Esophagus squamous epithelium (tissue), 4 donors: ENCODE data around the gene TMEM131L.

Experiments
- POLR2A ChIP-seq, 4 donors: fragments of 450-650 bp; IDR thresholded peaks; one replicate each; pipeline ENCODE4 v1.6.1; 2017; ENCODE audit warnings: antibody characterized with exemption in 4 of 4, mild to moderate bottlenecking in 4 of 4, moderate library complexity in 3 of 4
- TF ChIP-seq, protein P1 (sequence below), 6 experiments: fragments of 450-650 bp in 4 of 6; fragments of 200-600 bp in 2 of 6; sonication (generic) in 2 of 6; IDR thresholded peaks; one replicate each; pipeline ENCODE4 v1.5.1; 2016 to 2019; ENCODE audit warnings: antibody characterized with exemption in 6 of 6, mild to moderate bottlenecking in 4 of 6, moderate library complexity in 4 of 6

DNA sequence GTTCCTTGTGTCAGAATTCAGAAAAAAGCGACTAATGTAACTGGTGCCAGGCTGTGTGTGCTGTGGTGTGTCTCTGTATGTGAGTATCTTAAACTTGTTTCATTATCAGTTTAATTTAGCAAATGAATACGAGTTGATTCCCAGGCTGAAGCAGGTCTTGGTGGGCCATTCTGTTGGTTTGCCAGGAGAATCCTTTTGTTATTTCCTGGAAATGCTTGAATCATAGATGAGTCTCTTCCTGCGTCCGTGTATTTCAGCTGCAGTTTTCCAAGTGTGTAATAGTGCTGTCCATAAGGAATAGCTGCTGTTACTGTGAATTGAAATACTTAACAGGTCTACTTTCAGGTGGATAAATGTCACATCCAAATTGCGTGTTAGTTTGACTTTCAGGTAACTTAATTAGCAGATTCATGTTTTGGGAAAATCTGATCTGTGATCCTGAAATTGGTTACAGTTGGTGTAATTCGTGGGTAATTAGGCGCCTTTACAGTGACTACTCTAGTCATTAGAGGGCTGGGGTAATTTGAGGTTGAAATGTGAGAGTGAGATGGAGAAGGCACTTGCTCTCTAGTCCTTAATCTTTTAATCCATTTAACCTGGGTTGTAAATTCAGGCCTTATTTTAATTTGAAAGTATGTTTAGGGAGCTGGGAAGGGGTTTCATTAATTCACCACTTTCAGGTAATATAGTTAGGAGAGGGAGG, 23.8 kb downstream of the TMEM131L start:
- TF ChIP-seq, protein P1, sequence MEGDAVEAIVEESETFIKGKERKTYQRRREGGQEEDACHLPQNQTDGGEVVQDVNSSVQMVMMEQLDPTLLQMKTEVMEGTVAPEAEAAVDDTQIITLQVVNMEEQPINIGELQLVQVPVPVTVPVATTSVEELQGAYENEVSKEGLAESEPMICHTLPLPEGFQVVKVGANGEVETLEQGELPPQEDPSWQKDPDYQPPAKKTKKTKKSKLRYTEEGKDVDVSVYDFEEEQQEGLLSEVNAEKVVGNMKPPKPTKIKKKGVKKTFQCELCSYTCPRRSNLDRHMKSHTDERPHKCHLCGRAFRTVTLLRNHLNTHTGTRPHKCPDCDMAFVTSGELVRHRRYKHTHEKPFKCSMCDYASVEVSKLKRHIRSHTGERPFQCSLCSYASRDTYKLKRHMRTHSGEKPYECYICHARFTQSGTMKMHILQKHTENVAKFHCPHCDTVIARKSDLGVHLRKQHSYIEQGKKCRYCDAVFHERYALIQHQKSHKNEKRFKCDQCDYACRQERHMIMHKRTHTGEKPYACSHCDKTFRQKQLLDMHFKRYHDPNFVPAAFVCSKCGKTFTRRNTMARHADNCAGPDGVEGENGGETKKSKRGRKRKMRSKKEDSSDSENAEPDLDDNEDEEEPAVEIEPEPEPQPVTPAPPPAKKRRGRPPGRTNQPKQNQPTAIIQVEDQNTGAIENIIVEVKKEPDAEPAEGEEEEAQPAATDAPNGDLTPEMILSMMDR (IDR thresholded peaks at IDR 0.05), result no peak
- TF ChIP-seq POLR2A (IDR thresholded peaks at IDR 0.05), result no peak
